ENCODE data around the gene CBFA2T3.

Gene CBFA2T3

GRCh38 chr16:88906535-88907105 is 70.4 kb downstream of the CBFA2T3 start:
- TF ChIP-seq CTCF (conservative IDR thresholded peaks at IDR 0.05; ENCODE audit: low read depth, low read length) = no peak
- H3K4me3 ChIP-seq (ENCODE audit: low read length) = no peak overlapping the region
- no peak for DNase-seq (ENCODE audit: low read depth)

GRCh38 chr16:88906020-88906419 is 71.0 kb downstream of the CBFA2T3 start:
- H3K4me3 ChIP-seq (ENCODE audit: low read length) = no peak overlapping the region
- DNase-seq (ENCODE audit: low read depth) = no peak
- TF ChIP-seq CTCF (conservative IDR thresholded peaks at IDR 0.05; ENCODE audit: low read depth, low read length) = no peak

- H3K4me3 ChIP-seq (ENCODE audit: low read length) = no peak overlapping the region
- no peak for DNase-seq (ENCODE audit: low read depth)
- TF ChIP-seq CTCF (conservative IDR thresholded peaks at IDR 0.05; ENCODE audit: low read depth, low read length) = no peak
These were observed 71.4 kb downstream of the CBFA2T3 start for GRCh38 chr16:88905563-88905962.

GRCh38 chr16:88904676-88905365 is 72.2 kb downstream of the CBFA2T3 start:
- TF ChIP-seq CTCF (conservative IDR thresholded peaks at IDR 0.05; ENCODE audit: low read depth, low read length) = no peak
- H3K4me3 ChIP-seq (ENCODE audit: low read length) = no peak overlapping the region
- DNase-seq (ENCODE audit: low read depth) = no peak

- DNase-seq (ENCODE audit: low read depth) = no peak
- TF ChIP-seq CTCF (conservative IDR thresholded peaks at IDR 0.05; ENCODE audit: low read depth, low read length) = no peak
- H3K4me3 ChIP-seq (ENCODE audit: low read length) = no peak overlapping the region
These were observed 73.7 kb downstream of the CBFA2T3 start for GRCh38 chr16:88903267-88903666.

- no peak overlapping the region for H3K4me3 ChIP-seq (ENCODE audit: low read length)
- TF ChIP-seq CTCF (conservative IDR thresholded peaks at IDR 0.05; ENCODE audit: low read depth, low read length) = no peak
- no peak for DNase-seq (ENCODE audit: low read depth)
These were observed 74.3 kb downstream of the CBFA2T3 start for GRCh38 chr16:88902744-88903143.

- H3K4me3 ChIP-seq (ENCODE audit: low read length) = no peak overlapping the region
- no peak for TF ChIP-seq CTCF (conservative IDR thresholded peaks at IDR 0.05; ENCODE audit: low read depth, low read length)
- no peak for DNase-seq (ENCODE audit: low read depth)
These were observed 75.2 kb downstream of the CBFA2T3 start for GRCh38 chr16:88901718-88902337.

Data from retinal pigment epithelial cell (primary cell).